ENCODE measurements around the gene BIK.

The BIK gene

GRCh38 chr22:43153899-43154298 lies 43.3 kb downstream of the BIK start:
- no peak overlapping the region for H3K4me3 ChIP-seq
- TF ChIP-seq, protein P1, sequence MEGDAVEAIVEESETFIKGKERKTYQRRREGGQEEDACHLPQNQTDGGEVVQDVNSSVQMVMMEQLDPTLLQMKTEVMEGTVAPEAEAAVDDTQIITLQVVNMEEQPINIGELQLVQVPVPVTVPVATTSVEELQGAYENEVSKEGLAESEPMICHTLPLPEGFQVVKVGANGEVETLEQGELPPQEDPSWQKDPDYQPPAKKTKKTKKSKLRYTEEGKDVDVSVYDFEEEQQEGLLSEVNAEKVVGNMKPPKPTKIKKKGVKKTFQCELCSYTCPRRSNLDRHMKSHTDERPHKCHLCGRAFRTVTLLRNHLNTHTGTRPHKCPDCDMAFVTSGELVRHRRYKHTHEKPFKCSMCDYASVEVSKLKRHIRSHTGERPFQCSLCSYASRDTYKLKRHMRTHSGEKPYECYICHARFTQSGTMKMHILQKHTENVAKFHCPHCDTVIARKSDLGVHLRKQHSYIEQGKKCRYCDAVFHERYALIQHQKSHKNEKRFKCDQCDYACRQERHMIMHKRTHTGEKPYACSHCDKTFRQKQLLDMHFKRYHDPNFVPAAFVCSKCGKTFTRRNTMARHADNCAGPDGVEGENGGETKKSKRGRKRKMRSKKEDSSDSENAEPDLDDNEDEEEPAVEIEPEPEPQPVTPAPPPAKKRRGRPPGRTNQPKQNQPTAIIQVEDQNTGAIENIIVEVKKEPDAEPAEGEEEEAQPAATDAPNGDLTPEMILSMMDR (IDR thresholded peaks at IDR 0.05): no peak
- no peak for DNase-seq (ENCODE audit: low spot score)
- H3K27ac ChIP-seq: peak overlapping the region in 1 of 2 donors; percentile 25

- TF ChIP-seq, protein P1 (IDR thresholded peaks at IDR 0.05): no peak
- Histone ChIP-seq H3K4me3 (no peak overlapping the region), H3K27ac (peak overlapping the region in 1 of 2 donors; percentile 15)
- no peak for DNase-seq (ENCODE audit: low spot score)
Measured at GRCh38 chr22:43154887-43155536, 44.5 kb downstream of the BIK start.

- no peak overlapping the region for H3K27ac ChIP-seq
- DNase-seq (ENCODE audit: low spot score): no peak
- TF ChIP-seq, protein P1 (IDR thresholded peaks at IDR 0.05): no peak
Measured at GRCh38 chr22:43155789-43156188, 45.2 kb downstream of the BIK start.

DNA sequence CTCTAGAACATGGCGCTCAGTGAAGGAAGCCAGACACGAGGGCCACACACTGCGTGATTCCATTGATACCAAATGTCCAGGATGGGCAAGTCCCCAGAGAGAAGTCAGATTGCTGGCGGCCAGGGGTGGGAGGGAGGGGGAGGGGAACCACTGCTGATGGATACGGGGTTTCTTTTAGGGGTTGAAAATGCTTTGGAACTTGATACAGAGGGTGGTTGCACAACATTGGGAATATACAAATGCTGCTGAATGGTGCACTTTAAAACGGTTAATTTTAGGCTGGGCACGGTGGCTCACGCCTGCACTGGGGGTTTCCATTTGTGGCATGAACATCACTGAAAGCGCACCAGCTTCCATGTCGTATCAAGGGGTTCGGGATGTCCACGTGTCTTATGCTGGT lies 45.9 kb downstream of the BIK start:
- no peak for DNase-seq (ENCODE audit: low spot score)
- H3K27ac ChIP-seq: no peak overlapping the region
- no peak overlapping the region for H3K4me3 ChIP-seq
- TF ChIP-seq, protein P1 (IDR thresholded peaks at IDR 0.05): no peak

More at GRCh38 chr22:43155789-43156188, 45.2 kb downstream of the BIK start:
- no peak overlapping the region for H3K4me3 ChIP-seq

- H3K27ac ChIP-seq: no peak overlapping the region
- TF ChIP-seq, protein P1 (IDR thresholded peaks at IDR 0.05): no peak
- H3K4me3 ChIP-seq: no peak overlapping the region
- DNase-seq (ENCODE audit: low spot score): no peak
Measured at GRCh38 chr22:43157874-43158546, 47.5 kb downstream of the BIK start.

- Histone ChIP-seq H3K4me3 (no peak overlapping the region), H3K27ac (no peak overlapping the region)
- no peak for DNase-seq (ENCODE audit: low spot score)
- TF ChIP-seq, protein P1 (IDR thresholded peaks at IDR 0.05): no peak
Measured at GRCh38 chr22:43158778-43159483, 48.4 kb downstream of the BIK start.

All from coronary artery (tissue), 2 donors.